ENCODE measurements around the gene GRID2. TPM values are rescaled to one million over a fixed set of nuclear protein-coding genes. Genes with fewer than 3 reads are reported as not detected.

The GRID2 gene
- total and polyA plus RNA-seq, 9 of the 15 experiments (the other 6 are each of a cell fraction or from before 2014, with no cell fraction given), result 0.04 TPM; not detected in 7

GRCh38 chr4:93221771-93222170 lies 918.0 kb downstream of the GRID2 start:
- Histone ChIP-seq H3K9me3 (replicated peaks; ENCODE audit: control insufficient read depth, insufficient read depth, low read depth, low read length) (no peaks in the 10 kb centered on the region), H3K9me1 (ENCODE audit: control insufficient read depth, insufficient read depth, low read length) (no peaks in the 10 kb centered on the region), H3K27ac (ENCODE audit: extremely low read depth, low read depth, low read length) (no peak overlapping the region), H3K4me3 (no peak overlapping the region), H3K79me2 (ENCODE audit: control insufficient read depth, insufficient read depth, low read length) (no peaks in the 10 kb centered on the region), H2AFZ (ENCODE audit: low read depth, low read length) (no peak overlapping the region), H3K9ac (ENCODE audit: insufficient read depth in 1 of 2, low read depth in 2 of 2, low read length in 2 of 2) (no peak overlapping the region), H3K4me2 (ENCODE audit: insufficient read depth, low read length) (no peak overlapping the region), H3K27me3 (ENCODE audit: control insufficient read depth in 2 of 2, insufficient read depth in 2 of 2, low read length in 2 of 2) (no peaks in the 10 kb centered on the region), H3K4me1 (replicated peaks in 1 of 2; ENCODE audit: control insufficient read depth in 2 of 2, insufficient read depth in 2 of 2, low read length in 2 of 2) (no peaks in the 10 kb centered on the region), H4K20me1 (replicated peaks; ENCODE audit: control insufficient read depth, insufficient read depth, low read length) (no peaks in the 10 kb centered on the region), H3K36me3 (ENCODE audit: control insufficient read depth, insufficient read depth, low read length) (no peaks in the 10 kb centered on the region)
- ChIA-PET POLR2A (no interaction called here), CTCF (ENCODE audit: low intra/inter-chr PET ratio) (no interaction called here)
- BruUV-seq (replicated peaks), result no TSS peak
- DNase-seq (ENCODE audit: extremely low read depth in 1 of 4, low spot score in 3 of 4) (no peak), ATAC-seq (no peak), FAIRE-seq (no peak)
- WGBS (ENCODE audit: insufficient coverage, low coverage, missing lambda C conversion rate), result under 1% methylated on average over 8 of the region's 8 CpGs
- no peak for TF ChIP-seq SMAD1 (IDR thresholded peaks at IDR 0.05; ENCODE audit: low read depth, low read length, partially characterized antibody)
- no peak for TF ChIP-seq FOXP4 (CRISPR knock-in tag; IDR thresholded peaks at IDR 0.05; ENCODE audit: borderline replicate concordance)
- in situ Hi-C loops (cut with MboI) (no loop called here), intact Hi-C loops (cut with micrococcal nuclease) (no loop called here)

- FAIRE-seq, result no peak
- WGBS (ENCODE audit: insufficient coverage, low coverage, missing lambda C conversion rate), result 0% methylated on average over 3 of the region's 3 CpGs
- in situ Hi-C loops (cut with MboI), result no loop called here
These were observed 924.3 kb downstream of the GRID2 start for GRCh38 chr4:93228021-93228420.

More at GRCh38 chr4:93228021-93228420, 924.3 kb downstream of the GRID2 start:
- Histone ChIP-seq H3K9me3 (replicated peaks; ENCODE audit: control insufficient read depth, insufficient read depth, low read depth, low read length) (no peaks in the 10 kb centered on the region), H2AFZ (ENCODE audit: low read depth, low read length) (no peak overlapping the region), H3K27me3 (ENCODE audit: control insufficient read depth in 2 of 2, insufficient read depth in 2 of 2, low read length in 2 of 2) (no peaks in the 10 kb centered on the region), H3K36me3 (ENCODE audit: control insufficient read depth, insufficient read depth, low read length) (no peaks in the 10 kb centered on the region), H3K4me2 (ENCODE audit: insufficient read depth, low read length) (no peak overlapping the region), H3K9ac (ENCODE audit: insufficient read depth in 1 of 2, low read depth in 2 of 2, low read length in 2 of 2) (no peak overlapping the region), H3K4me3 (no peak overlapping the region), H3K27ac (ENCODE audit: extremely low read depth, low read depth, low read length) (no peak overlapping the region), H3K4me1 (replicated peaks in 1 of 2; ENCODE audit: control insufficient read depth in 2 of 2, insufficient read depth in 2 of 2, low read length in 2 of 2) (no peaks in the 10 kb centered on the region), H3K79me2 (ENCODE audit: control insufficient read depth, insufficient read depth, low read length) (no peaks in the 10 kb centered on the region), H4K20me1 (replicated peaks; ENCODE audit: control insufficient read depth, insufficient read depth, low read length) (no peaks in the 10 kb centered on the region), H3K9me1 (ENCODE audit: control insufficient read depth, insufficient read depth, low read length) (no peaks in the 10 kb centered on the region)
- ChIA-PET POLR2A (no interaction called here), CTCF (ENCODE audit: low intra/inter-chr PET ratio) (no interaction called here)
- TF ChIP-seq TRIM24 (IDR thresholded peaks at IDR 0.05) (no peak), THRB (CRISPR knock-in tag; conservative IDR thresholded peaks at IDR 0.05) (no peak)
- DNase-seq (ENCODE audit: extremely low read depth in 1 of 4, low spot score in 3 of 4) (no peak), ATAC-seq (no peak)
- no TSS peak for BruUV-seq (replicated peaks)
- intact Hi-C loops (cut with micrococcal nuclease), result no loop called here
